ENCODE measurements around the gene C13orf46. TPM values are rescaled to one million over a fixed set of nuclear protein-coding genes. Genes with fewer than 3 reads are reported as not detected.

Gene C13orf46
- total RNA-seq, 2 donors from 2014 or later: 0.75 to 3.4 TPM

DNA sequence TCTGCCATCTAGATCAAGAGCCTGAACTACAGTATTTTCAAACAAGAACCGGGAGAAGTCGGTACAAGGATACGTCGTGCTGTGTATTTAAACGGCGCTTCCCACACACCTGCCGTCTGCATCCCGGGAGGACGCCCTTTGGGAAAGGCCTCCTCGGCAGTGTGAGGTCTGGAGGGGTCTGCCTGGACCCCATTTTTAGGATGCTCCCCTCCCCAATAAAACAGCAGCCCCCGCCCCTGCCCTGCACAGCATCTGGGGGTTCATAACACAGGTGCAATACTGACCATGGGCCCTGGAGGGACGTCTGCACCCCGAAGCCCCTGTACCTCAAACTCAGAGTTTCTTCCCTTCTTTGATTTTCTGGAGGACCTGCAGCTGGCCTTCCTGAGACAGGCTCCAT is 4.1 kb upstream of the C13orf46 start:
- intact Hi-C loops (cut with DNase I, micrococcal nuclease): no loop called here
- DNase-seq (no peak), ATAC-seq (no peak)

DNA sequence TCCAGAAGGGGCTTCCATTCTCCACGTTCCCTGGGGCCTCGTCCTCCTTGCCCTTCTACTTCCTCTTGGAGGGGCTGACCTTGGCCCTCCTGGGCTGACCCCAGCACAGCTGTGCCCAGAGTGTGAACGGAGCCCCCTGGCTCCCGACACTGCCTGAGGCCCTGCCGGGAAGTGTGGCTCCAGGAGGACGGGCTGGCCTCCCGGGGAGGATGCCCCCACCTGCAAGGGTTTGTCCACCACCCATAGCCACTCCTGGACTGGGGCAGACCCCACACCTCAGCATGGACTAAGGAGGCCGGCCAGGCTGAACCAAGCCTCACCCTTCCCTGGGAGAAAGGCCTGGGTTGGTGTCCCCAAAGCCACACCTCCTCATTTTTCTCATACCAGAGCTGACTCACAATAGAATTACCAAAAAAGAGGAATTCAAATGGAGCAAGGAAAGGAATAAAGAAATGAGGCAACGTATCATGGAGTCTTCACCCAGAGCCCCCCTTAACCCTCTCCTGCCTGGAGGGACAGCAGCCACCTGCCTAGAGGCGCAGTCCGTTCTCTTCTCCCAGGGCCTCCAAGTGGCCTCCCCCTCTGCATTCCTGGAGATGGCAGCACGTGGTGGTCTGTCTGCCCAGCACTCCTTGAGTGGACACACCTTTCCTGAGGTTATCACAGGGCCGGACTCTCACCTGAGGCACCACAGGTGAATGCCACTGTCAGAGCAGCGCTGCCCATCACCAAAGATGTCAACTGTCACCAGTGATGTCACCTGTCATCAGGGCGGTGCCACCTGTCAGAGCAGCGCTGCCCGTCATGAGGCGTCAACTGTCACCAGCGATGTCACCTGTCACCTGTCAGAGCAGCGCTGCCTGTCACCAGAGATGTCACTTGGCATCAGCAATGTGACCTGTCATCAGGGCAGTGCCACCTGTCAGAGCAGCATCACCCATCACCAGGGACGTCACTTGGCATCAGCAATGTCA is 3.1 kb upstream of the C13orf46 start:
- no peak for ATAC-seq
- intact Hi-C loops (cut with DNase I, micrococcal nuclease): no loop called here
- DNase-seq: no peak

GRCh38 chr13:113975416-113975815 is 1.5 kb upstream of the C13orf46 start:
- DNase-seq (no peak), ATAC-seq (no peak)
- intact Hi-C loops (cut with DNase I, micrococcal nuclease): no loop called here

DNA sequence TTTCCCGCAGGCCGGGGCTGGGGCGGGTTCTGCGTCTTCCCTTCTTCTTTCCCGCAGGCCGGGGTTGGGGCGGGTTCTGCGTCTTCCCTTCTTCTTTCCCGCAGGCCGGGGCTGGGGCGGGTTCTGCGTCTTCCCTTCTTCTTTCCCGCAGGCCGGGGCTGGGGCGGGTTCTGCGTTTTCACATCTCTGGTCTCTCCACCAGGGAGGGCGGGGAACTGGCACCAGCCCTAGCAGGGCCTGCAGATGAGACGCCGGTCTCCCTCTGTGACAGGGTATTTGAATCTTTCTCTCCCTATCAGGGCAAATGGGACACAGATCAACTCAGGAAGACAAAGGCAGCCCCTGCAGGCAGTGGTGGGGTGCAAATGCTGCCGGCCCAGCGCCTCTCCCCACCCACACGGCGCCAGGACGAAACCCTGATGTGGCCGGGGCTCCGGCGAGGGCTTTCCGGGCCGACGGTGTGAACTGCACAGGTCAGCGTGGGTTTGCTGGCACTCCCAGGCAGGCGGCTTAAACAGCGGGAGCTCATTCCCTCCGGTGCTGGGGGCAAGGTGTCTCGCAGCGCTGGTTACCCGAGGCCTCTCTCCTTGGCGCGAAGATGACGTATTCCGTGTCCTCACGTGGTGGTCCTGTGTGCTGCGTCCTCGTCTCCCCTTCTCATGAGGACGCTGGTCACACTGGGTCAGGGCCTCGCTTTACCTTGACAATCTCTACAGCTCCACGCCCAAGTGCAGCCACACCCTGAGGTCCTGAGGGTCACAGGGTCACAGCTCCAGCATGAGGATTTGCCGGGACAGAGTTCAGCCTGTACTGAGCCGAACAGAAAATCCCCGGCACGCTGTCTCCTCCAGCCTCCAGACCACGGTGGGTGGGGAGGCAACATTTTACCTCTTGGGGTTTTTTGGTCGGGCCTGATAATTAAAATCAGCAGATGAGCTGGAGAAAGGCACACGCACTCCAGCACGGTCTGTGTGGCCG is 717 bp upstream of the C13orf46 start:
- intact Hi-C loops (cut with DNase I, micrococcal nuclease): no loop called here
- DNase-seq (peak in 1 of 2 donors; percentile 24), ATAC-seq (no peak)

DNA sequence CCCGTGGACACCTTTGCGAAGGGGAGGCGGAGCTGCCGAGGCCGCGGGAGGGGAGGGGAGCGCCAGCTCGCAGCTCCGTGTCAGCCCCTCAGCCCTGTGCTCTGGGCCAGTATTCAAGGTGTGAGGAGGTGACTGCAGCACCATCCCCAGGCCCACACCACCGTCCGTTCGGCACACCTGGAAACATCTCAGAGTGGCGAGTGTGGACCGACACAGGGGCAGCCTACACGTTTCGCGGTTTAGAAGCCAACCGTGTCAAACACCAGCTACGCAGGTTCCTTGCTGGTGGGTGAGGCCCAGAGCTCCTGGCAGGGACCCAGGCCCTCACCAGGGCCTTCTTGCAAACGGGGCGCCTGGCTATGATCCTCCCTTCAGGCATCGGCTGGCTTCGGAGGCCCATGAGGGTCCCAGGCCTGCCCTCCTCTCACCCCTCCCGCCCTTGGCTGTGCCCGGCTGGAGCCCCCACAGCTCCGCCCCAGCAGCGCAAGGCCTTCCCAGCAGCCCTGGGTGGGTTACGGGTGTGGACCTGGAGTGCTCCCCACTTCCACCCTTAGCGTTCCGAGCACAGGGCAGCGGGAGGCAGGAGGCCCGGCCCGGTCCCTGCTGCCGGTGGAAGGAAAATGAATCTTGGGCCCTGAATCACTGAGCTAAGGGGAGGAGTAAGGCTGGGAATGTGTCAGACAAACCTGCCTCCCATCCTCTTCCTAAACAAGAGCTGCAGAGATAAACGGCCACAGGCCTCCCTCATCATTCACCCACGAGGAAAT is 1.2 kb downstream of the C13orf46 start:
- ATAC-seq (no peak), DNase-seq (peak in 1 of 2 donors; percentile 21)

DNA sequence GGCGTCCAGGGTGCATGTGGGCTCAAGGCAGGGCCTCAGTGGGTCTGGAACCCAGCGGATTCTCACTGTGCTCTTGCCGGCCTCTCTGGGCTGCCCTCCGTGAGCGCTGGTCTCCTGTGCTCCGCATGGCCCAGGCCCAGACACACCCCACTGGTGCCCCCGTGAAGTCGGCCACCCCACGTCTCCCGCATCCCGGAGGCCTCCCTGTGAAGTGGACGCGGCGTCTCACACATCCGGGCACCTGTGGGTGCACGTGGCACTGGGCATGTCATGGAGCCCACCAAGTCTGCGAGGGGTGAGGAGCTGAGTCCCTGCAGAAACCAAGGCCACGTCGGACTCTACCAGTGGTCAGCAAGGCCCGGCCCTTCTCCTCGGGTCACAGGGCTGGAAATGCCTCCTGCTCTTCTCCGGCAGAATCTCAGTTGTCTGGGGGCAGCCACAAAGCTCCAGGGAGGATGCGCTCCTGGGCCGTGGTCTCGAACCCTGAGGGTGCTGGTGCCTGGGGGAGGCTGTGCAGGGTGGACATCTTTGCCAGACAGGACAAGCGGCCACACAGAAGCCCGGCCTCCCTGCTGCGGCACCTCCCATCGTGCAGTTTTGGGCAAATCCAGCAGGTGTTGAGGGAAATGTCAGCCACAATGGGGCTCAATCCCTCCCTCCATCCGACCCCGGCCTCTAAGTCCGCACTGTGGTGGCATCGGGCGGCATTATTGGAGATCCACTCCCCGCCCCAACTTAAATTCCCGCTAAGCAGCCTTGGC is 2.2 kb downstream of the C13orf46 start:
- DNase-seq (peak in 1 of 2 donors; percentile 25), ATAC-seq (no peak)
- intact Hi-C loops (cut with DNase I, micrococcal nuclease): no loop called here

More for the DNA sequence above, 1.2 kb downstream of the C13orf46 start:
- intact Hi-C loops (cut with DNase I, micrococcal nuclease): no loop called here

- peak; percentile 63 to 80 for DNase-seq
- intact Hi-C loops (cut with DNase I, micrococcal nuclease): no loop called here
Observed at GRCh38 chr13:113970810-113971470, 2.9 kb downstream of the C13orf46 start.

DNA sequence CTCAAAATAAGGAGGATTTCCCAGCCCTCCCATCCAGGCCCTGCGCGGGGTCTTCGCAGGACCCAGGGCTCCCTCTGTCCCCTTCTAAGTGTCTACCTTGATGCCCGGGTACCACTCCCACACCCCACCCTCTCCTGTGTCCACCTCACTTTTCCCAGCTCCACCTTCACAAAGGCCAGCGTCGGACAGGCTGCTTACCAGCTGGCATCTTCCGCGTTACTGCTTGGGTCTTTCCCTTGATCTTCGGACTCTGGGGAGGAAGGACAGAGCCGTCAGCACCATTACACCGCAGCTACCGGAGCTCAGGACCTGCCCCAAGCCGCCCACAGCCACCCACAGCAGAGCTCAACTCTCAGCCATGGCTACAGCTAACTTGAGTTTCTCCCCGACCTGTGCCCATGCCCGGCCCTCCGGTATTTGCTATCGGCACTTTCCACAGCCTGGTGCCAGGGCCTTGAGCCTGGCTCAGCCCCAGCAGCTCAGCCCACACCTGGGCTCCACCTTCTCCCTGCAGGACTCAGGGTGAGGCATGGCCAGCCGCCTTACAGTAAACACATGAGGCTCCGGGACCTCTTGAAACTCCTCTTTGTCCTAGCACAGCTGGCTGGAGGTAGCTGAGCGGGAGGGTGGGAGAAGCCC is 3.8 kb downstream of the C13orf46 start:
- peak; percentile 71 to 81 for DNase-seq
- intact Hi-C loops (cut with DNase I, micrococcal nuclease): no loop called here
- ATAC-seq: peak; percentile 90

More at GRCh38 chr13:113970810-113971470, 2.9 kb downstream of the C13orf46 start:
- peak; percentile 78 for ATAC-seq

DNA sequence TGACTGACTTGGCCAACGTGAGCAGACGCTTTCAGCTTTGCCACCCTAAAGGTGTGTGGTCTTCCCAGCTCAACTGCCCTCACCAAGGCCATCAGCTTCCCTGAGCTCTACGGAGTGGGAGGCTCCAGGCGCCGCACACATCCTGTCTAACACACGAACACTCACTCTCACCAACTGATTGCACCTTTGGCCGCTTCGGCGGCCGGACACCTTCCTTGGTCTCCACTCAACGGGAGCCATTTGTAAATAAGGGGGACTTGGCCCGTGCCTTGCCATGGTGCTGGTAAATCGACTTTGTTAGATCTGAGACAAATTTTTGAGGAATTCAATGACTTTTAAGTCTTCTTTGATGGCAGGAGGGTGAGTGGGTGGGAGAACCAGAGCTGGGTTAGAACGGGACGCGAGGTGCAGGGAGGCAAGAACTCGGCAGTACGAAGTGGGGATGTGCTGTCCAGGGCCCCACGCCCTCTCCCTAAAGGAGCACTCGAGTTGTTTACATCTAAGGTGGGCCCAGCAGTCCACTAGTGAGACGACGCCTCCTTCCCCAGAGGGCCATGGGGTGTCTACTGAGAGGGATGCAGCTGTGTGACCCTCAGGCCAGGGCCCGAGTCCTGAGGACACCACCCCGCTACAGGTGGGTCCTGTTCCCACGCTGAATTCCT is 4.4 kb downstream of the C13orf46 start:
- ATAC-seq (no peak), DNase-seq (peak in 1 of 2 donors; percentile 24)
- intact Hi-C loops (cut with DNase I, micrococcal nuclease): no loop called here

- ATAC-seq (no peak), DNase-seq (no peak)
- intact Hi-C loops (cut with DNase I, micrococcal nuclease): no loop called here
Observed at GRCh38 chr13:113968463-113969310, 5.2 kb downstream of the C13orf46 start.

DNA sequence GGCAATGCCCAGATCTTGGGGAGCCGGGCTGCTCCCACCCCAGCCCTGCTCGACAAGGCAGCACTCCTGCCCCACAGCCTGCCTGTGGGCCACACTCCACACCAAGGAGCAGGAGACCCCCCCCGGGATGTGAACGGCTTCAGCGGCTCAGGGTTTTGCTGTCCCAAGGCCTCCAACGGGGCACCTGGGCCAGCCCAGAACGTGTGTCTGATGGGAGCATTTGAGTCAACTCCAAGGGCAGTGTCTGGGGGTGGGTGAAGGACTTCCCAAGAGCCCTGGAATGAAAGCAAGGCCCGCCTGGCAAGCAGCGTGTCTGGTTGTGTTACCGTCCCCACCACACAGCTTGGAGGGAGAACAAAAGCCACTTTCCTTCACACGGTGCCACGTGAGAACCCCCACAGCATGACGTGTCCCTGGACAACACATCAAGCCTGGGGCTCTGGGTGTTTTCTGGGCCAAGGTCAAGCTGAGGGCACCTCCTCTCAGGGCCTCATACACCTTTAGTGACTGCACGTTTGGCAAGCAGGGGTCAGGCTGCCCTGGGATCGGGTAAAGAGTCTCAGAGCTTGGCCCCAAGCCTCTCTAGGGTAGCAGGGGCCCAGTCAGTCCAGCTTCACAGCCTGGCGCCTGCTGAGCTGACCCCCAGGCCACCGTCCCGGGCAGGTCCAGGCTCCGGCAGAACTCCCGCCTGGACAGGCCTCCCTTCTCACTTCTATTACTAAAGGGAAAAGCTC is 6.0 kb downstream of the C13orf46 start:
- DNase-seq (no peak), ATAC-seq (no peak)
- intact Hi-C loops (cut with DNase I, micrococcal nuclease): no loop called here

DNA sequence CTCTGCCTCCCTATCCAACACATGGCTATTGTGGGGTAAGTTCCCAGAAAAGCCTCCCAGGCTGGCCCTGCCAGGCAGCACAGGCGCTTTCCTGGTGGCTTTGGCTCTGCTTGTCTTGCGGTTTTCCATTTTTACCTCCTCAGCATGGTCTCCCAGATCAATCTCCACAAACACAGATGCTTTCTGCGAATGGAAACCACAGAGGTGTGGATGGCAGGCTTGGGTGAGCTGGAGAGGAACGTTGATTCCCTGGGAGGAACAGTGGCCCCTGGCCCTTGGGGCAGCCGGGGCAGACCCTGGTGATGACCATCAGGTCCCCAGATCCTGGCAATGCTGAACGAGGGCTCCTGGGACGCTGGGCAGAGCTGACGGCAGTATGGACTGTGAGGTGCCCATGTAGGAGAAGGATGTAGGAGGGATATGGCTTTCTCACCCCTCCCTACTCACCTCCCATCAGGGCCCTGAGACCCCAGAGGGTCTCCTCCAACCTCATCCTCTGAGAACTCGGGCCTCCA is 6.6 kb downstream of the C13orf46 start:
- intact Hi-C loops (cut with DNase I, micrococcal nuclease): no loop called here
- no peak for DNase-seq
- no peak for ATAC-seq

DNA sequence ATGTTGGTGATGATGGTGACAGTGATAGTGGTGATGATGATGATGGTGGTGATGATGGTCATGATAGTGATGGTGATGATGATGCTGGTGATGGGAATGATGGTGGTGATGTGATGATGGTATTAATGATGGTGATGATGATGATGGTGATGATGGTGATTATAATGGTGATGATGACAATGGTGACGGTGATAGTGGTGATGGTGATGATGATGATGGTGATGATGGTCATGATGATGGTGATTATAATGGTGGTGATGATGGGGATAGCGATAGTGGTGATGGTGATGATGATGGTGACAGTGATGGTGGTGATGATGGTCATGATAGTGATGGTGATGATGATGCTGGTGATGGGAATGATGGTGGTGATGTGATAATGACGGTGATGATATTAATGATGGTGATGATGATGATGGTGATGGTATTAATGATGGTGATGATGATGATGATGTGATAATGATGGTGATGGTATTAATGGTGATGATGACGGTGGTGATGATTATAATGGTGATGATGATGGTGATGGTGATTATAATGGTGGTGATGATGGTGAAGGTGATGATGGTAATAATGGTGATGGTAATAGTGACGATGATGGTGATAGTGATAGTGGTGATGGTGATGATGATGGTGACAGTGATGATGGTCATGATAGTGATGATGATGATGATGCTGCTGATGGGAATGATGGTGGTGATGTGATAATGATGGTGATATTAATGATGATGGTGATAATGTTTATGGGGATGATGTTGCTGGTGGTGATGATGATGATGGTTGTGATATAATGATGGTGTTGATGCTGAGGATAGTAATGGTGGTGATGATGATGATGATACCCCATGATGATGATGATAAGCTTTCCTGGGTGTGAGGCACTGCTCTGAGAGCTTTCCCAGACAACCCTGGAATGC is 7.7 kb downstream of the C13orf46 start:
- DNase-seq: no peak

GRCh38 chr13:113965383-113965874 is 8.4 kb downstream of the C13orf46 start:
- ATAC-seq: no peak
- no peak for DNase-seq

More for the DNA sequence above, 7.7 kb downstream of the C13orf46 start:
- no peak for ATAC-seq
- intact Hi-C loops (cut with DNase I, micrococcal nuclease): no loop called here

More at GRCh38 chr13:113965383-113965874, 8.4 kb downstream of the C13orf46 start:
- intact Hi-C loops (cut with DNase I, micrococcal nuclease): no loop called here
